CD1c-positive myeloid dendritic cell (primary cell): ENCODE data around the gene ZNF618.
A peak's percentile ranks its signal among the peaks of the same experiment; 100 is the strongest.

ENCODE experiments used
- DNase-seq: peaks from one replicate; pipeline ENCODE4 v3.0.0-alpha.2; 2016; ENCODE audit errors: extremely low spot score

The ZNF618 gene

DNA sequence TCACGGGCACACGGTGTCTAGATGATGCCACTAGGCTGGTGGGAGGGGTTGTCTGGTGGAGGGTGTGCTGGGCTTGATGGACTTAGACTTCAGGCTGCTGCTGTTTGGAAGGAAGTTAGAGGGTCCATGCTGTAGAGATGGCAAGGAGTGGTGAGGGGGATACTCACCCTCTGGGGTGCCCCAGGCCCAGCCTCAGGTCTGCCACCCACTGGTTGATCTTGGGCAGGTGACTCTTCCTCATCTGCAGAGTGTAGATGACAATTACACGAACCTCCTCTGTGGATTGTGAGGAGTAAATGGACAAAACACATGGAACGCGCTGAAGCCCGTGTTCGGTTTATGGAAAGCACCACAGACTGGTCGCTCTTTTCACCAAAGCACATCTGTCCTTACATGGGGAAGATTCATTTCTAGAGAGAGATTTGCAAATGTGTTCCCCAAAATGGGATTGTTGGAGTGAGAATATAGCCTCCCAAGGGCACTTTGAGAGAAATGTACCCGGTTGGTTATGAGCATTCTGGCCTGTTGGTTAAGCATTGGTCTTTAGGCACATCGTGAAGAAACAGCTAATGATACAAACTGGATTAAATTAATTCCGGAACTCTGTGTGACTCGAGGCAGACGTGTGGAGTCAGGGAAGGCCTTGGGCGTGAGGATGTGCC, 58.2 kb downstream of the ZNF618 start:
- DNase-seq, result no peak

DNA sequence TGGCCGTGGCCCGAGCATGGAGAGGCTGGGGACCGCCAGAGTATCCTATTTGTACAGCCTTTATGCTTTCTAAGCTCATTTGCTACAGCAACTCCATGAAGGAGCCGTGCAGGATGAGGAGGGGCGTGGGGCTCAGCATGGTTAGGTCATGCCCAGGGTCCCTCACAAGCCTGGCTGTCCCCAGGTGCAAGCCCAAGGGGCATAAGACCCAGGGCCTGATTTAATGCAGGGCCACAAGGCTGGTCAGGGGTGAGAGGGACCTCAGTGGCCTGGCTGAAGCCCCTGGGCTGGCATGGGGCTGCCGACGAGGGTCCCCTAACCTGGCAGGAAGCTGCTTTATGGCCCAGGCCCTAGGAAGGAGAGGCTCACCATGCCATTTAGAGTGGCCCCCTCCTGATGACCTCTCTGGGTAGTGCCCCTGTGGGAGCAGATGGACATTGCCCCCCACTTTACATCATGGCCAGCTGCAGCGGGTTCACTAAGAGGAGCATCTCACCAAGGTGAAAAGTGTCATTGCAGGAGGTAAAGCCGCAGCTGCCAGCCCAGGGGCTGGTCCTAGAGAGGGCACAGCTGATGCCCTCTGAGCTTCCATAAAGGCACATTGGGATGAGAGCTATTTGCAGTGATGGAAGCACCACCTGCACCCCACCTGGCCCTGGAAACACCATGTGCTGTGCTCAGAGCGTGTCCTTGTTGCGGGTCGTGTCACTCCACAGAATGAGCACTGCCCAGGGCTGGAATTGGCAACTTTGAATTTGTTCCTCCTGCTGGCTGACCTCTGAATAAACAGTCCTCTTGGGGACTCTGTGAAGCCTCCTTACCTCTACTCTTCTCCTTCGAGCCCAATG, 58.9 kb downstream of the ZNF618 start:
- no peak for DNase-seq

DNA sequence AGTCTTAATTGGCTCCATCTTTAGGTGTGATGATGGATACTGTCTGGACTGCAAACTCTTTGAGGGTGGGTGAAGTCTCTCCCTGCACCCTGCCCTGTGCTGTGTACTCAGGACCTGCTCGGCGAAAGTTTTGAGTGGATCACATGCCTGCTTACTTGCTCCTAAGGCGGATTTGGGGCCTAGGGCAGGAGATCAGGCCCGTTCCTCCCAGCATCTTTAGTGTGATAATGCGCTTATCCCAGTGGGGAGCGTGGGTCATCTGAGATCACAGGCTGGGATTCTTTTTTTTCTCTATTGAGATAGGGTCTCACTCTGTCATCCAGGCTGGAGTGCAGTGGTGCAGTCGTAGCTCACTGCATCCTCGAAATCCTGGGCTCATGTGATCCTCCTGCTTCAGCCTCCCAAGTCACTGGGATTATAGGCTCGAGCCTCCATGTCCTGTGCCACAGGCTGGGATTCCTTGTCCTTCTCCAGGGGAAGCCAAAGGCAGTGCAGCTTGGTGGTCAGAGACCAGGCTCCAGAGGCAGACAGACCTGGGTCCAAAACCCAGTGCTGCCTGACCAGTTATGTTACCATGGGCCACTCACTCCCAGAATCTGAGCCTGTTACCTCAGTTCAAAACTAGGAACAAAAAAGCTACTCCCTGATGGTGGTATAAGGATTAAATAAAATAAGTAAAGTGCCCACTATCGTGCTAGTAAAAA, 59.7 kb downstream of the ZNF618 start:
- no peak for DNase-seq

DNA sequence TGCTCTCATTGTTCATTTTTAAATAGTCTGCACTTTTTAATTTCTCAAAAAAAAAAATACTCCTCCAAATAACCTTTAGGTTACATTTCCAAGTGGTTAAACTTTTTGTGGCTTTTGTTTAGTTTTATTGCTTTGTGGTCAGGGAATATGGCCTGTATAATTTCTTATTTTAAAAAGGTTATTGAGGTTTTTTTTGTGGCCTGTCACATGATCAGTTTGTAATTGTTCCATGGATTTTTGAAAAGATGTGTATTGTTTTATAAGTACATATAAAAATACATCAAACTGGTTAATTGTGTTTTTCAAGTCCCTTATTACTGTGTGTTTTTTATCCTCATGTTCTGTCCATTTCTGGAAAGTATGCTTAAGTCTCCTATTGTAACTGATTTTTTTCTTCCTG, 64.0 kb downstream of the ZNF618 start:
- no peak for DNase-seq

DNA sequence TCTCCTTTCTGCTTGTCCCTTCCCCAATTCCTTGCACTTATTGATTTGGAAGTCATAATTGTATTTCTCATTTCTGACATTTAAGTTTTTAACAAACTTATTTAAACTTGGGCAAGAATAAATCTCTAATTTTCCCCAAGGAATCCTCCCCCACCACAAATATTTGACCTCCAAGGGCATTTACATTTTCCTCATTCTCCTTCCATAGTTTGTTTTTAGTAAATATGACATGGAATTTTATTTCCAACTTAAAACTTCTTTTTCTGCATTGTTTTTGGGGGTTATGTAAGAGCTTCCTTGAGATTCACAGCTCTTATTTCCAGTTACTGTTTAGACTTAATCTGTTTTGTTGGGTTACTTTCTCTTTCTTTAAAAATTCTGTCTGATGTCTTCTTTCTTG, 64.9 kb downstream of the ZNF618 start:
- no peak for DNase-seq

DNA sequence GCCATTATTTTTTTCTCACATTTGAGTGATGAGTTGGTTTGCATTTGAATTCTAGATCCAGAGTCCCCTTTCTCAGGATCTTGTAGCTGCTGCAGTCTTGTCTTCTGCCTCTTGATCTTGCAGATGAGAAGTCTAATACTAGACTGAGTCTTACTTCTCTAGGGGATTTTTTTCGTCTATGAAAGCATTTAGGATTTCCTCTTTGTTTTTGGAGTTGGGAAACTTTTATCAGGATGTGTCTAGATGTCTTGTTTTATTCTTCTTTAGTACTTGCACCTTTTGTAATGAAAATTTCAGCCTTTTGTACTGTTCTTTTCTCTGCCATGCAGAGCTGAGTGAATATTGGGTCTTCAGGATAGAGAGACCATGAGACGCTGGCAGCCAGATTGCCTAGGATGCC, 65.4 kb downstream of the ZNF618 start:
- peak; percentile 14 for DNase-seq

DNA sequence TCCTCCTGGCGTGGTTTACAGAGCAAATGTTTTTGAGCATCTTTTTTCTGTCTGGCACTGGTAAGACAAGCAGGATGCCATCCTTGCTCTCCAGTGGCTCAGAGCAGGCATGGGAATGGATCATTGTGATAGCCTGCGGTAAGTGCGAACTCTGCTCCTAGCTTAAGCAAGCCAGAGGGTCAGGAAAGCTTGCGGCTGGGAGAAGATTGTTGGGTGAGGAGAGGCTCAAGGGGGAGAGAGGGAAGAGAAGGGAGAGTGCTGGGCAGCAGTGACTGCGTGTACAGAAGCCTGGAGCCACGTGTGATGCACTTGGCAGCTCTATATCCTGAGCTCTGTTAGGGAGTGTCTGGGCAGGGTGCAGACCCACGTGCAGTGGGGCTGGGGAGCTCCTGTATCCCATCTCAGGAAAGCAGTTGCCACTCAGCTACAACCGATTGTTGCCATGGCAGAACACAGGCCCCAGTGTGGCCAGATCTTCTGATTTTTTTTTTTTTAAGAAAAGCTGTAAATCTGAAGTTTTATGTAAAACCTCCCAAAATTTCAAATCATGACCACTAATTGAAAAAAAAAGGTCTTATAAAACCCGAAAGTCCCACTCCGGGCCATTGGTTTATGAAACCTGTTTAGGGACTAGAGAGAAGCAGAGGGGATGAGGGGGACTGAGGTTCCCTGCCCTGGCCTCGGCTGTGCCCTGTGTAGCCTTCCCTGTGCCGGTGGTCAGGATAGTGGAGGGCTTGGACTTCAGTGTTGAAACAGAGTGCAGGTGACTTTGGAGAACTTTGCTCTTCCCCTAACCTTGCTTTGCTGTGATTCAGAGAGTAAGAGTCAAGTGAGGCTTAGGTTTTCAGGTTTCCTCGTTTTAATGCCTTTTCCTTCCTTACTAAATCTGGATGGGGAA, 67.3 kb downstream of the ZNF618 start:
- no peak for DNase-seq

DNA sequence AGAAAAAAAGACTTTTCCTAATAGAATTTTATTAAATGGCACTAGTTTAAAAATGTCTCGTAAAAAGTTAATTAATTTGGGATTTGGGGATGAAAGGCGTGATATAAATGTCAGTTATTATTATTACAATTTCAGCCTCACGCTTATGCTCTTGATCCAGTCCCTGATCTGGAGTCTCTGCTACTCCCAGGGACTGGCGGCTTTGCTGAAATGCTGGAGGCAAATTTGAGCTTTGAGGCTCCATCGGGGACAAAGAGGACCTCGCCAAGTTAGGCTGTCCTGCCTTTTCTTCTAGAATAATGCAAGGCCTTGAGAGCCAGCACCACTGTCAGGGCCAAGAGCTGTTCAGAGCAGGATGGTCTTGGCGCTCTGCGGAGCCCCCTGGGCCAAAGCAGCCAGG, 69.7 kb downstream of the ZNF618 start:
- no peak for DNase-seq

DNA sequence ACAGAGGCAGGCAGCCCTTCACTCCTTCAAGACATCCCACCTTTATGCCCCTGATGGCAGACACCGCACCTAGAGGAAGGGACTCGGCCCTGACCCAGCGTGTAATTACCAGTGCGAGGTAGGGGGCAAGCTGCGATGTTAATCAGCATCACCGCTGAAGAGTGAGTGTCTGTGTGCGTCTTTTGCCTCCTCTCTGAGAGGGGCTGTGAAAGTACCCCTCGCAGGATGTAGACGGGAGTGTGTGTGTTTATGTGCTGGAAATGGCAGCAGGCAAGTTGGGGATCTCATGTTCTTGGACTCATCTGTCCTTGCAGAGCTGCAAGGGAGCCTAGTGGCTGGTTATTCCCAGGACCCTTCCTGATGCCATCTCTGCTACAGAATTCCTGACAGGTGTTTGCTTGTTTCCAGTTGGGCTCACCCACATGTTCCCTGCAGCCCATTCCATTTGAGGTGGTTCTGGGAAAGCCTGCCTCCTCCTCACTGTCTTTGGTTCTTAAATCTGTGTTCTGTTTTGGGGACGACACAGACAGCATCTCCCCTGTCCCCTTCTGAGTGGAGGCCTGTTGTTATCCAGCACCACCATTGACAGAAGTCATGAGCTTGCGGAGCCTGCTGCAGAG, 70.5 kb downstream of the ZNF618 start:
- DNase-seq, result no peak

DNA sequence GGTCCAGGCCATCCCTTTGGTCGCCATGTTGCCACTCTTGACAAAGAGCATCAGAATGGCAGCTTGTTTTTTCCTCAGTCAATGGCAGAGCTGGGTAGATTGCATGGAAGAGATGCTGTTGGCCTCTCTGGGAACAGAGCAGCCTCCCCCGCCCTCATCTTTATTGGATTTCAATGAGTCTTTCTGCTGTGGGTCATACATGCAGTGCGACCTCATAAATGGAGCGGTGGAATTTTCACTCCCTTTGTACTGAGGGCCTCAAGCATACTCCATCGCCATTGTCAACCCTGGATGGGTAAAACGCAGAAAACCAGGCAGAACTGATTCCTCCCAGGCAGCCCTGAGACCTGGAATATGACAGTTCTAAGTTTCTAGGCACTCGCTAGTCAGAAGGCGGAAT, 71.8 kb downstream of the ZNF618 start:
- DNase-seq, result no peak

DNA sequence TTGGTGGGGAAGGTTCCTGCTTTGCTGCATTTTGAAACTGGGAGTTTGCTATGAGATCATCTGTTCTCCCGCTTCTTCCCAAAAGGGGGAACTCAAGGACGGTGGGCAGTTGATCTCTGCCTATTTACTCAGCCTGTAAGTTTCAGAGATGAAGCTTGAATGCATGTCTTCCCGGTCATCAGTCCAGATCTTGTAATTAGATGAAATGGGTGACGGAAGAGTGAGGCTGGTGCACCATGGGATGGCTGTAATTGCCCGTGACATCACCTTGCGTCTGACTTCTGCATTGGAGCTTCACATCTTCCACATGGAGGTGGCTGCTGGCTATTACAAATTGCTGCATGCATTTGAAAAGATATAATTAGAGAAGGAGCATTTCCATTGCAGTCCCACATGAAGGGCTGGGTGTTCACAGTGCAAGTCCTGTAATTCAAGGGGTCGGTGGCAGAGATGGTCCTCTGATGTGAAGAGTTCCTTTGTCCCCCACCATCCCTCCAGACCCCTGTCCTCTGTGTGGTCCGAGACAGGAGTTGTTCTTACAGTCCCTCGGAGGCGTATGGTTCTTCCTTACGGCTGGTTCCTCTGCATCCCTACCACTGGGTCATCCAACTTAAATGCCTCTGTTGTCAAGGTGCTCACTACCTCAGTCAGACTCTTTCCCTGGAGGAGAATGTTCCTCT, 72.9 kb downstream of the ZNF618 start:
- DNase-seq, result peak; percentile 71

DNA sequence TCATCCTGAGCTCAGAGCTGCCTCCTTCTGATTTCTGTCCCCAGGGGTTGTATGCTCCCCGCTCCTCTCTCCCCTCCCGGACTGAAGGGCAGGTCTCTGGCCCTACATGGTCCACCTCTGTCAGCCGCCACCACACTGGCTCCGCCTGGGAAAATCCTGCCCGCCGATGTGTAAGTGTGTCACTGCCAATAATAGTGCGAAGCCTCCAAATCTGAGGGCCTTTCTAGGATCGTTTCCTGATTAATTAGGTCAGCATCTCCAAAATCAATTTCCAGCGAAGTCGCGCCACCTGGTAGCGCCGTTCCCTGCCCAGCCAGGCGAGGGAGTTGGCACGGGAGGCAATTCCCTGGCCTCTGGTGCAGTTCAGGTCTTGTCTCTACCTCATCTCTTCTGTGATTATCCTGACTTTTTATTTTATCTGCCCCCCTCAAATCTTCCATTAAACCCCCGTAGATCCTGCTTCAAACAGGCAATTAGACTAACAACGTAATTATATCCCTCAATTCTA, 73.5 kb downstream of the ZNF618 start:
- DNase-seq, result no peak

DNA sequence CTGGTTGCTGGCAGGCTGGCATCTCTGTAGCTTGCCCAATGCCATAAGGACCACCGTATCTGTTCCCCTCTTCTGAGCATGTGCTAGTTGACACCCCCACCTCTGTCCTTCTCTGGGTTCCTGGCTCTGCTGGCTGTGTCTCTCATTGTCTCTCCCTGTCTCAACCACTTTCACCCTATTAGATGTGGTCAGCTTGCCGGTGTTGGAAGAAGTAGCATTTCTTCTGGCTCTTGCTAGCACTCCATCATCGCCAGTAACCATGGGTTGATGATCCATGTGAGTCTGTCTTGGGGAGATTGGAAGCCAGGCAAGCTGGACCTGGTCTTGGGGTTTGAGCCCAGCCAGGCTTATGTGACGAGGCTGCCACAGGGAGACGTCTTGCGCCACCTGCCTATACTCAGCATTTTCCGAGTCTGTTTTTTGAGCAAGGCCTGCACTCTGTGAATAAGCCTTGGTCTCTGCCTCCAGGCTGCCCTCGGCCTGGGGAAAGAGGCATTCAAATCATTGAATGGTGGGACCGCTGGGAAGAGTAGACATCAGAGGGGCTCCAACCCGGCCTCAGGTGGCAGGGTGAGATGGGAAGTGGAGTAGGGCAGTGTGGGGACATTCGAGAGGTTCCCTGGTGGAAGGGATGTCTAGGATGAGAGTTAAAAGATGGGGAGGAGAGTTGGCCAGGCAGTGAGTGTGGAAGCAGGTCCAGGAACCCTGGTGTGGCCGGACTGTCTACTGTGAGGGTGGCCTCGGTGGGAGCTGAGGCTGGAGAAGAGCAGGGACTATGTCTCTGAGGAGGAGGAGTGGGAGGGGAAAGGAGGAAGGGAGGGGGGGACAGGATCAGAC, 74.3 kb downstream of the ZNF618 start:
- no peak for DNase-seq

DNA sequence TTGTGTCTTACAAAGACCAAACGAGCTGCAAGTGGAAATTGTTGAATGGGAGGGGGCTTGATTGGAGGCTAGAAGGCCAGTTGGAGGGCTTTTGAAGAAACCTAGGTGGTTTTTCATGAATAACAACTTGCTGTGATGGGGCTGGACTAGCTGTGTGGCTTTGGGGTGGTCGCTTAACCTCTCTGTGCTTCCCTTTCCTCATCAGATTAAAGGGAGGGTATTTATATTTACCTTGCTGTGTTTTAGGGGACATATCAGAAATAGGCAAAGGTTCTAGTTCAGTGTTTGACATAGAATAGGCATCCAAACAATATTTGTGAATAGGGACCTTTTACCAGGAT, 74.9 kb downstream of the ZNF618 start:
- no peak for DNase-seq

DNA sequence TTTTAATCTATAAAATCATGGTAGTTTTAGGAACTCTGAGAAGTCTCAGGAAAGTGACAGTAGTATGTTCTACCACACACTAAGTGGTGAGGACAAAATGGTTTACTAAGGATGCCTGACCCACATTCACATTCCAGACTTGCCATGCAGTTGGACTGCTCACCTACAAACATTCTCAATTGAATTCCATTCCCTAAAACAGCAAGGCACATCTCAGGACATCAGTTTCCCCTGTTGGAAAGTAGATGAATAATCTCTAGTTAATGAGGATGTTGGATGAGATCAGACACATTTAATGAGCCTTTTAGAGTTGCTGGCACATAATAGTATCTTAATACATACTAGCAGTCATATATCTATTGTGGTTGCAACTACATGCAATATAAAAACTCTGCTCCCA, 76.6 kb downstream of the ZNF618 start:
- no peak for DNase-seq

DNA sequence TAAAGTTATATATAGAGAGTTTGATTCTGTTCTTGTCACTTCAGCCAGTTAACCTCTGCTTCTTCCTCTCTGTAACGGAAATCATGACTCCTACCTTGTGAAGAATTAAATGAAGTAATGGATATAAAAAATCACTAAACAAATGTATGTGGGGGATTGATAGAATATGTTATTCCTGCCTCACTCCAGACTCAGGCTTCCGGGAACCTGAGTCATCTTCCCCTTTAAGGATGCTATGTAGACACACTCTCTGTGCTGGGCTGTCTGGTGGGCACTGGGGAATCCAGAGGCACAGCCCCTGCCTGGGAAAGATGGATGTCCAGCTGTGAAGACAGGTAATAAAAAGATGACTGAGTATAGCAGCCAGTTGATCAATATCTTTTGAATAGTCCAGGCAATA, 77.4 kb downstream of the ZNF618 start:
- no peak for DNase-seq

DNA sequence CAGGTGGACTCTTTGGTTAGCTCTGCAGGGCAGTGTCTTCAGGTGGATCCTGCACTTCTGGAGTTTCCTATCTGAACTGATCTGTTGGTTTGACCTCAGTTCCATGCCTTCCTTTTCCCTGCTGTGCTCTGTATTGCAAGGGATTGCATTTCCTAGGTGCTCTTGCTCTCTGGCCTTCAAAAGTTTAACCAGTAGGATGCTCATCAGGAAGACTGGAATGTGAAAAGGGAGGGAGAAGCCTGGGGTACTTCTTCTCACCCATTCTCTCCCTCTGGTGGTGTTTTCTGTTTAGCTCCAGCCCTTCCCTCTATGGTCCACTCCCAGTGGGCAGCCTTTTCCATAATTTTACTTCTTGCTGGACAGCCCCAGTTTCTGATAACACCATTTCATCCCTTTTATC, 78.5 kb downstream of the ZNF618 start:
- DNase-seq, result no peak

DNA sequence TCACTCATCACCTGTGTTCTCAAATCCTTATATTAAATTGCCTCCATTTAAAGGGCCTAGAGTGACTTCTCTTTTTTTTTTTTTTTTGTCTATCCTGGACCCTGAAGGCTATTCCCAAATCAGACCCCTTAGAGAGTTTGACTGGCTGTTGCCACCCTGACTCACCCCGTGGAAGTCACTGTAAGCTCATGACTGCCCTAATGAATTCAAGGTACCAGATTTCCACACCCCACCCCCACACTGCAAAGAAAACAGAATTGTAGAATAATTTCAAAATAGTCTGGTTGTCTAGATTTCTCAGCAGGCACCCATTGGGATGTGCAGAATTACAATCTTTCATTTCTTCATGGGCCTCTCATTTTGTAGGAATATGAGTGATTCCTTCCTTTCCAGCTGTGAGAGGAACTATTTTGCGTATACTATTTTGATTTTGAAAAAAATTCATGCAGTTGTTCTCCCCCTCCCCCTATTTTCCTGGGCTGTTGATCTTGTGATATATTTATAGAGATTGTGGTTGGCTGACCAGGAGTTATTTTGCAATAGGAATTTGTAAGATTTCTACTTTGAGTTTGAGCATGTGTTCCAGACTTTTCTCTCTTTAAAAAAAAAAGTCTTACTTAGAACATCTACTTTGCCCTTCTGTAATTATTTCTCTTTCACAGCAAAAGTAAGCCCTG, 79.1 kb downstream of the ZNF618 start:
- DNase-seq, result no peak

DNA sequence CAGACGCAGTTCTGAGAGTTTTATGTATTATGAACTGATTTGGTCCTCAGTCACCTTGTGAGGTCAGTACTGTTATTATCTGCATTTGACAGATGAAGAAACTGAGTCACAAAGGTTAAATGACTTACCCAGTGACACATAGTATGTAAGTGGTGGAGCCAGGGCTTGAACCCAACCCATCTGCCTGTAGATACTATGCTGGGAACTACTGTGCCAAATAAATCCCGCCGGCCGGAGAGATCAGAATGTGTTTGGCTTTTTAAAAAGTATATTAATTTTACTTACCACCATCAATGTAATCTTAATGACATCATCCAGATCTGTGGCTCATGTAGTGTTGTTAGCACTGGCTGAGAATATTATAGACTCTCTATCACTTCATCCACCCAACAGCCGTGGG, 80.8 kb downstream of the ZNF618 start:
- DNase-seq, result no peak
